DMS 273 (cell line): ENCODE measurements around the gene TBC1D25.

Experiments used
- DNase-seq: peaks from one replicate; lab custom pipeline; 2025; ENCODE audit not compliant: unreplicated experiment; lab: John Stamatoyannopoulos, UW

Gene TBC1D25

GRCh38 chrX:48539345-48540027, at the start of gene TBC1D25:
TBC1D25 (plus strand) TSS chrX:48539714; CDS start chrX:48539798, 84 bp downstream.
- peak; percentile 98 for DNase-seq

- no peak for DNase-seq
Observed at GRCh38 chrX:48489892-48490291, 49.6 kb upstream of the TBC1D25 start.

- DNase-seq = no peak
Observed at GRCh38 chrX:48490661-48491060, 48.9 kb upstream of the TBC1D25 start.

- DNase-seq = no peak
Observed at GRCh38 chrX:48491809-48492208, 47.7 kb upstream of the TBC1D25 start.

GRCh38 chrX:48492293-48492910, 47.1 kb upstream of the TBC1D25 start:
- DNase-seq = no peak

GRCh38 chrX:48493890-48494364, 45.6 kb upstream of the TBC1D25 start:
- peak; percentile 72 for DNase-seq

- DNase-seq = no peak
Observed at GRCh38 chrX:48496660-48497059, 42.9 kb upstream of the TBC1D25 start.

GRCh38 chrX:48497871-48498270, 41.6 kb upstream of the TBC1D25 start:
- DNase-seq = peak; percentile 24

- no peak for DNase-seq
Observed at GRCh38 chrX:48498374-48498809, 41.1 kb upstream of the TBC1D25 start.

GRCh38 chrX:48504261-48504660, 35.3 kb upstream of the TBC1D25 start:
- no peak for DNase-seq

- no peak for DNase-seq
Observed at GRCh38 chrX:48505481-48505880, 34.0 kb upstream of the TBC1D25 start.

GRCh38 chrX:48507246-48507645, 32.3 kb upstream of the TBC1D25 start:
- no peak for DNase-seq

- DNase-seq = peak; percentile 87
Observed at GRCh38 chrX:48508400-48509244, 30.9 kb upstream of the TBC1D25 start, which contains the start of gene PORCN. PORCN (plus strand) TSS chrX:48508992; CDS start chrX:48509821, 829 bp downstream.

GRCh38 chrX:48509245-48509590, 30.3 kb upstream of the TBC1D25 start:
- DNase-seq = no peak

GRCh38 chrX:48509619-48510018, 29.9 kb upstream of the TBC1D25 start:
- DNase-seq = no peak

GRCh38 chrX:48511560-48511959, 28.0 kb upstream of the TBC1D25 start:
- DNase-seq = peak; percentile 33

GRCh38 chrX:48512371-48512935, 27.1 kb upstream of the TBC1D25 start:
- DNase-seq = no peak

GRCh38 chrX:48513670-48514069, 25.8 kb upstream of the TBC1D25 start:
- DNase-seq = no peak

GRCh38 chrX:48514126-48514806, 25.2 kb upstream of the TBC1D25 start:
- DNase-seq = no peak

GRCh38 chrX:48514868-48515460, 24.6 kb upstream of the TBC1D25 start:
- no peak for DNase-seq
